GM23338 (cell line): ENCODE results near the gene DLX2. TPM values are rescaled to one million over a fixed set of nuclear protein-coding genes. Genes with fewer than 3 reads are reported as not detected.
A peak's percentile ranks its signal among the peaks of the same experiment; 100 is the strongest.

ENCODE experiments used
- ATAC-seq: fragments of 200-7000 bp; cut with Tn5 transposase; 3 replicates; pipeline ENCODE4 v1.9.1; 2020
- DNase-seq: peaks from one replicate; pipeline ENCODE4 v3.0.0-alpha.2; 2015; ENCODE audit warnings: low spot score
- H2AFZ ChIP-seq: fragments of 200-600 bp; sonication (generic); 2 replicates; pipeline ENCODE4 v1.8.0; 2016; ENCODE audit warnings: antibody characterized with exemption, mild to moderate bottlenecking, moderate library complexity
- H3F3A ChIP-seq: fragments of 200-600 bp; sonication (generic); replicated peaks from 2 replicates; pipeline ENCODE4 v1.8.0; 2017; ENCODE audit warnings: antibody characterized with exemption, mixed run types, low read depth
- H3K27ac ChIP-seq: fragments of 200-600 bp; sonication (generic); 2 replicates; pipeline ENCODE4 v1.6.1; 2016; ENCODE audit warnings: low read depth
- H3K27me3 ChIP-seq: fragments of 200-600 bp; sonication (generic); 2 replicates; pipeline ENCODE4 v1.8.0; 2016; ENCODE audit warnings: mild to moderate bottlenecking, mixed run types, moderate library complexity; ENCODE audit not compliant: insufficient read depth
- H3K36me3 ChIP-seq: fragments of 200-600 bp; sonication (generic); 2 replicates; pipeline ENCODE4 v1.8.0; 2016; ENCODE audit warnings: mild to moderate bottlenecking; ENCODE audit not compliant: insufficient read depth
- H3K4me1 ChIP-seq: fragments of 200-600 bp; sonication (generic); 2 replicates; pipeline ENCODE4 v1.8.0; 2016; ENCODE audit warnings: mild to moderate bottlenecking, moderate library complexity; ENCODE audit not compliant: insufficient read depth
- H3K4me2 ChIP-seq: fragments of 200-600 bp; sonication (generic); 2 replicates; pipeline ENCODE4 v1.7.1; 2017; ENCODE audit warnings: mixed run types
- H3K4me3 ChIP-seq: fragments of 200-600 bp; sonication (generic); 2 replicates; pipeline ENCODE4 v1.6.1; 2016; ENCODE audit warnings: mixed run types
- H3K79me2 ChIP-seq: fragments of 200-600 bp; sonication (generic); replicated peaks from 2 replicates; pipeline ENCODE4 v1.8.0; 2017; ENCODE audit warnings: mild to moderate bottlenecking; ENCODE audit not compliant: insufficient read depth
- H3K9me2 ChIP-seq: fragments of 200-600 bp; sonication (generic); 2 replicates; pipeline ENCODE4 v1.8.0; 2017; ENCODE audit not compliant: insufficient read depth
- H4K20me1 ChIP-seq: fragments of 200-600 bp; sonication (generic); replicated peaks from 2 replicates; pipeline ENCODE4 v1.8.0; 2017; ENCODE audit warnings: mild to moderate bottlenecking; ENCODE audit not compliant: insufficient read depth
- H3K27ac Mint-ChIP-seq: 2 replicates; pipeline ENCODE4 v1.8.0; 2020; ENCODE audit warnings: inconsistent platforms, mild to moderate bottlenecking, moderate library complexity, mixed read lengths
- H3K27me3 Mint-ChIP-seq: 3 replicates; pipeline ENCODE4 v1.8.0; 2022; ENCODE audit warnings: low read depth, mild to moderate bottlenecking, moderate library complexity, mixed read lengths, inconsistent platforms; ENCODE audit not compliant: insufficient read depth, poor library complexity
- H3K36me3 Mint-ChIP-seq: 3 replicates; pipeline ENCODE4 v1.8.0; 2021; ENCODE audit warnings: low read depth, mild to moderate bottlenecking, inconsistent platforms, moderate library complexity, mixed read lengths
- H3K4me1 Mint-ChIP-seq: 3 replicates; pipeline ENCODE4 v1.8.0; 2020; ENCODE audit warnings: mild to moderate bottlenecking, inconsistent platforms, mixed read lengths
- H3K4me3 Mint-ChIP-seq: 3 replicates; pipeline ENCODE4 v1.8.0; 2021; ENCODE audit warnings: moderate library complexity, mild to moderate bottlenecking, inconsistent platforms, mixed read lengths
- H3K9me3 Mint-ChIP-seq: 3 replicates; pipeline ENCODE4 v1.8.0; 2020; ENCODE audit warnings: moderate library complexity, mild to moderate bottlenecking, inconsistent platforms, mixed read lengths
- EZH2 ChIP-seq: fragments of 200-600 bp; sonication (generic); IDR thresholded peaks from one replicate; pipeline ENCODE4 v1.8.0; 2017; ENCODE audit warnings: antibody characterized with exemption, mild to moderate bottlenecking, low read depth; ENCODE audit not compliant: unreplicated experiment
- EZH2phosphoT487 ChIP-seq: fragments of 200-600 bp; sonication (generic); IDR thresholded peaks from one replicate; pipeline ENCODE4 v1.8.1; 2018; ENCODE audit warnings: antibody characterized with exemption; ENCODE audit not compliant: unreplicated experiment
- JUNB ChIP-seq: IDR thresholded peaks from one replicate; pipeline ENCODE4 v1.6.1; 2016; ENCODE audit warnings: antibody characterized with exemption; ENCODE audit not compliant: unreplicated experiment
- POLR2AphosphoS5 ChIP-seq: IDR thresholded peaks from 2 replicates; pipeline ENCODE4 v1.6.1; 2016; ENCODE audit warnings: antibody characterized with exemption, low read depth
- REST ChIP-seq: IDR thresholded peaks from one replicate; pipeline ENCODE4 v1.6.1; 2018; ENCODE audit warnings: antibody characterized with exemption; ENCODE audit not compliant: unreplicated experiment
- STAT1 ChIP-seq: IDR thresholded peaks from one replicate; pipeline ENCODE4 v1.6.1; 2016; ENCODE audit warnings: antibody characterized with exemption; ENCODE audit not compliant: unreplicated experiment
- ZNF331 ChIP-seq: fragments of 250-450 bp; sonication (Bioruptor Pico); IDR thresholded peaks from 2 replicates; pipeline ENCODE4 v1.5.0; 2020; ENCODE audit warnings: low read depth, mild to moderate bottlenecking, moderate library complexity
- ZNF462 ChIP-seq: fragments of 250-450 bp; sonication (Bioruptor Pico); IDR thresholded peaks from 2 replicates; pipeline ENCODE4 v1.5.0; 2020; ENCODE audit warnings: mild to moderate bottlenecking, moderate library complexity
- polyA plus RNA-seq: library from polyadenylated mRNA; unstranded; fragments of >200 nt; fragmentation: Nextera tagmentation; extraction: Ambion mirVana; gene quantifications from 2 replicates; pipeline ENCODE4 v1.2.1, GENCODE V29; 2016
- total RNA-seq: library from RNA; depleted of rRNA; stranded (reverse); fragments of >200 nt; shearing (Covaris generic); gene quantifications from 2 replicates; pipeline ENCODE4 v1.2.3, GENCODE V29; 2014

The DLX2 gene
- total and polyA plus RNA-seq, 2 experiments from 2014 or later: 0.08 to 0.24 TPM

- TF ChIP-seq ZNF462 (CRISPR knock-in tag): no peak
- TF ChIP-seq ZNF331: no peak
- no peak for TF ChIP-seq POLR2AphosphoS5
- TF ChIP-seq STAT1: no peak
These were observed 13.1 kb downstream of the DLX2 start (continued) for GRCh38 chr2:172089633-172090032.

- H3K27me3 ChIP-seq: peaks cover 100% of the 10 kb centered on the region
- Mint-ChIP-seq H3K27me3 (peaks cover 100% of the 10 kb centered on the region), H3K4me3 (no peak overlapping the region; the same call in 2 of the 3 replicates), H3K27ac (no peak overlapping the region), H3K9me3 (peaks cover 12% of the 10 kb centered on the region), H3K4me1 (peaks cover 60% of the 10 kb centered on the region), H3K36me3 (peaks cover 3% of the 10 kb centered on the region; the same call in 1 of the 3 replicates)
- H3K36me3 ChIP-seq: no peaks in the 10 kb centered on the region
- H3K79me2 ChIP-seq: no peaks in the 10 kb centered on the region
- H3K9me2 ChIP-seq: no peaks in the 10 kb centered on the region
- no peak overlapping the region for H2AFZ ChIP-seq
- peaks cover 87% of the 10 kb centered on the region for H3K4me1 ChIP-seq
- DNase-seq: no peak
- peaks cover 41% of the 10 kb centered on the region for H4K20me1 ChIP-seq
- H3F3A ChIP-seq: peaks cover 55% of the 10 kb centered on the region
- no peak overlapping the region for H3K4me3 ChIP-seq
- no peak overlapping the region for H3K27ac ChIP-seq
- H3K4me2 ChIP-seq: peak overlapping the region; percentile 87; the same call in 1 of the 2 replicates
- ATAC-seq: no peak
- TF ChIP-seq EZH2 (no peak), JUNB (no peak), EZH2phosphoT487 (no peak), REST (no peak)
These were observed 13.6 kb downstream of the DLX2 start for GRCh38 chr2:172089005-172089504.
